Ovary (tissue), 9 donors: ENCODE results near the gene CAMTA1. TPM values are rescaled to one million over a fixed set of nuclear protein-coding genes. Genes with fewer than 3 reads are reported as not detected.
"Not testable (repeated sequence)": the region's sequence is repeated elsewhere in the genome, so short reads cannot be mapped to it uniquely, and the experiment has no call there.

Experiments
- DNase-seq, 5 donors: peaks; one replicate each; pipeline ENCODE4 v3.0.0-alpha.2; 2019 to 2020
- H3K27ac ChIP-seq, 2 donors: fragments of 200-600 bp; one replicate each; pipeline versions ENCODE4 v1.5.1 to v1.8.0; 2019 to 2022
- H3K27me3 ChIP-seq: fragments of 200-600 bp; one replicate; pipeline ENCODE4 v1.8.0; 2022
- H3K36me3 ChIP-seq: fragments of 200-600 bp; sonication (generic); one replicate; pipeline ENCODE4 v1.5.1; 2019
- H3K4me1 ChIP-seq: one replicate; pipeline ENCODE4 v1.8.1; 2013; ENCODE audit warnings: mild to moderate bottlenecking, moderate library complexity; ENCODE audit not compliant: insufficient read depth
- H3K4me3 ChIP-seq: fragments of 200-600 bp; sonication (generic); one replicate; pipeline ENCODE4 v1.5.1; 2017
- H3K9me3 ChIP-seq, 2 donors: fragments of 200-600 bp in 1 of 2; sonication (generic) in 1 of 2; one replicate each; pipeline versions ENCODE4 v1.5.1 to v1.8.1; 2013 to 2019; ENCODE audit warnings: mild to moderate bottlenecking in 1 of 2, moderate library complexity in 1 of 2
- CTCF ChIP-seq, 3 donors: fragments of 450-650 bp in 2 of 3; fragments of 200-600 bp in 1 of 3; IDR thresholded peaks; one replicate each; pipeline versions ENCODE4 v1.5.1 to v1.8.0; 2016 to 2022; ENCODE audit warnings: antibody characterized with exemption in 3 of 3, mild to moderate bottlenecking in 1 of 3
- EP300 ChIP-seq: sonication (generic); formaldehyde crosslinking; IDR thresholded peaks from one replicate; pipeline ENCODE4 v1.6.1; 2017; ENCODE audit warnings: antibody characterized with exemption
- POLR2A ChIP-seq: fragments of 450-650 bp; IDR thresholded peaks from one replicate; pipeline ENCODE4 v1.6.1; 2017; ENCODE audit warnings: antibody characterized with exemption, mild to moderate bottlenecking, moderate library complexity
- WGBS, 3 donors: extraction: QIAGEN DNeasy Blood & Tissue Kit in 1 of 3; methylation state at CpG; one replicate each; pipeline versions ENCODE4 v1.1.5 to v1.1.7; 2013 to 2017; 5-methylcytosine and 5-hydroxymethylcytosine counted together
- intact Hi-C, 4 donors: fragments of 100-400 bp; cut with DNase I; formaldehyde crosslinking; loops; one replicate each; pipeline versions ENCODE4 v1.11.0 to v1.15.1; 2022 to 2023
- polyA plus RNA-seq, 2 donors: library from polyadenylated mRNA; stranded (reverse); fragments of 200-250 nt in 1 of 2; fragments of 350-450 nt in 1 of 2; fragmentation: Illumina TruSeq in 1 of 2; extraction: RNeasy Lipid Tissue Mini Kit (QIAGEN cat#74804) in 1 of 2; gene quantifications; one replicate each; pipeline ENCODE4 v1.2.3, GENCODE V29; 2013 to 2014
- total RNA-seq, 7 donors: library from RNA; depleted of rRNA in 2 of 7; stranded (reverse); fragments of >200 nt in 2 of 7; fragmentation: NEBNext Ultra II Directional in 3 of 7; extraction: Animal tissue kit (Norgen Biotek cat#: 25700) in 3 of 7; gene quantifications; one replicate each; pipeline versions ENCODE4 v1.1.0 to v1.2.4, GENCODE V29; 2016 to 2023
- donor health status: DM: no; HTN: no; CAD: no; lungs with moderate emphysema.
- donor health status: DM: no; HTN: no; CAD: no.
- donor health status: Bipolar disorder and iron deficiency.
- donor health status: DM: yes; HTN: yes; CAD: no.
- donor health status: DM: no; HTN: no; CAD: no.
- donor health status: DM: yes; HTN: yes; CAD: no.

The CAMTA1 gene
- total and polyA plus RNA-seq, 9 donors, result 51.1 to 150 (median 67.4) TPM

- WGBS, 3 donors, result 80 to 89% (median 86%) methylated on average over 17 of the region's 17 CpGs
- TF ChIP-seq EP300, result no peak
- TF ChIP-seq POLR2A, result no peak
- TF ChIP-seq CTCF (IDR thresholded peaks at IDR 0.05), result no peak
- Histone ChIP-seq H3K4me1 (peaks cover 6% of the 10 kb centered on the region), H3K27me3 (no peaks in the 10 kb centered on the region), H3K36me3 (no peaks in the 10 kb centered on the region), H3K4me3 (no peak overlapping the region), H3K9me3 (no peaks in the 10 kb centered on the region), H3K27ac (no peak overlapping the region)
- intact Hi-C loops, result no loop called here
- no peak for DNase-seq
Observed at GRCh38 chr1:6915999-6916565, 130.8 kb downstream of the CAMTA1 start.

- 81 to 88% (median 82%) methylated on average over 4 of the region's 4 CpGs for WGBS, 3 donors
- H3K9me3 ChIP-seq, result no peaks in the 10 kb centered on the region
- no peak for DNase-seq
- TF ChIP-seq CTCF (IDR thresholded peaks at IDR 0.05) (no peak), EP300 (no peak), POLR2A (no peak)
- no peak overlapping the region for H3K4me3 ChIP-seq
- H3K36me3 ChIP-seq, result no peaks in the 10 kb centered on the region
- intact Hi-C loops, result no loop called here
- H3K27me3 ChIP-seq, result no peaks in the 10 kb centered on the region
- H3K27ac ChIP-seq, result no peak overlapping the region
- peaks cover 6% of the 10 kb centered on the region for H3K4me1 ChIP-seq
Observed at GRCh38 chr1:6917067-6917466, 131.8 kb downstream of the CAMTA1 start.

- Histone ChIP-seq H3K9me3 (no peaks in the 10 kb centered on the region), H3K36me3 (no peaks in the 10 kb centered on the region), H3K4me3 (no peak overlapping the region), H3K4me1 (peaks cover 5% of the 10 kb centered on the region), H3K27me3 (no peaks in the 10 kb centered on the region), H3K27ac (no peak overlapping the region)
- intact Hi-C loops, result no loop called here
- 79 to 92% (median 89%) methylated on average over 13 of the region's 13 CpGs for WGBS, 3 donors
- TF ChIP-seq POLR2A (no peak), CTCF (IDR thresholded peaks at IDR 0.05) (no peak), EP300 (no peak)
- DNase-seq, result no peak
Observed at GRCh38 chr1:6918186-6918924, 133.1 kb downstream of the CAMTA1 start.

- no peaks in the 10 kb centered on the region for H3K27me3 ChIP-seq
- no peak for TF ChIP-seq EP300
- H3K4me1 ChIP-seq, result peaks cover 5% of the 10 kb centered on the region
- no peak for DNase-seq
- H3K9me3 ChIP-seq, result no peaks in the 10 kb centered on the region
- no peak overlapping the region for H3K4me3 ChIP-seq
- H3K27ac ChIP-seq, result no peak overlapping the region
- intact Hi-C loops, result no loop called here
- H3K36me3 ChIP-seq, result no peaks in the 10 kb centered on the region
- WGBS, 3 donors, result 75 to 85% (median 82%) methylated on average over 7 of the region's 7 CpGs
Observed at GRCh38 chr1:6918925-6919511, 133.8 kb downstream of the CAMTA1 start.

- H3K4me3 ChIP-seq, H3K4me1 ChIP-seq, H3K9me3 ChIP-seq, H3K36me3 ChIP-seq, H3K27ac ChIP-seq, H3K27me3 ChIP-seq, intact Hi-C loops, DNase-seq: not testable (repeated sequence)
- WGBS, 3 donors, result 94 to 96% (median 95%) methylated on average over 5 of the region's 5 CpGs
Observed at GRCh38 chr1:6921506-6921905, 136.3 kb downstream of the CAMTA1 start.
